Measurements from ENCODE around the gene POLR2J3. TPM values are rescaled to one million over a fixed set of nuclear protein-coding genes. Genes with fewer than 3 reads are reported as not detected.
"Not testable (repeated sequence)": the region's sequence is repeated elsewhere in the genome, so short reads cannot be mapped to it uniquely, and the experiment has no call there.

POLR2J3 gene
- polyA plus RNA-seq, 1 donor = 40.4 TPM

DNA sequence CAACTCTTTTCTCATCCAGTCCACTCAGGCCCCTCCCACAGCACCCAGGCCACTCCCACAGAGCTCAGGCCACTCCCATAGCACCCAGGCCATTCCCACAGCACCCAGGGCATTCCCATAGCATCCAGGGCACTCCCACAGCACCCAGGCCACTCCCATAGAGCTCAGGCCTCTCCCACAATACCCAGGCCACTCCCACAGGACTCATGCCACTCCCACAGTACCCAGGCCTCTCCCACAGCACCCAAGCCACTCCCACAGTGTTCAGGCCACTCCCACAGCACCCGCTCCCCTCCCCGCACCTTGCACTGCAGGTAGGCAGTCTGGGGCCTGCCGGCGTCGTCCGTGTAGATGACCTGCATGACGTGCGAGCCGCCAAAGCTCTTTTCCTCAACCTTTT is 17.5 kb upstream of the POLR2J3 start:
- H3K36me3 ChIP-seq (ENCODE audit: control insufficient read depth, insufficient read depth, low read length); H3K9me3 ChIP-seq (ENCODE audit: control insufficient read depth, low read depth, low read length); H3K4me1 ChIP-seq (ENCODE audit: control insufficient read depth, insufficient read depth, low read length); H3K27me3 ChIP-seq (ENCODE audit: control insufficient read depth, insufficient read depth, low read length); DNase-seq; H3K4me3 ChIP-seq (ENCODE audit: low read length); H3K27ac ChIP-seq (ENCODE audit: low read length): not testable (repeated sequence)
- WGBS (ENCODE audit: insufficient coverage, low lambda C conversion rate) = no CpG with 5 or more reads among the region's 9 CpGs

DNA sequence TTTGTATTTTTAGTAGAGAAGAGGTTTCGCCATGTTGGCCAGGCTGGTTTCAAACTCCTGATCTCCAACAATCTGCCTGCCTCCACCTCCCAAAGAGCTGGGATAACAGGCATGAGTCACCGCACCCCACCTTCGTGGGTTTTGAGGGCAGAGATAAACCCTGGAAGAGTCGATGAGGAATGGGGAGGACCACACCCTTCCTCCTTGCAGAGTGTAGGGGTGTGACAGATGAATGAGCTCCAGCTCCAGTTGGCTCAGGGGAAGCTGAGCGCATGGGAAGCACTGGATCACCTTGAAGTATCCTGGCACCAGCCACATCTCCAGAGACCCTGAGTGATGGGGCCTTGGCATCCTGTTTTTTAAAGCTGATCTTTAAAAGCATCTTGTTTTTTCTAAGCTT is 11.1 kb upstream of the POLR2J3 start:
- not testable (repeated sequence) for H3K27me3 ChIP-seq (ENCODE audit: control insufficient read depth, insufficient read depth, low read length); DNase-seq; H3K4me1 ChIP-seq (ENCODE audit: control insufficient read depth, insufficient read depth, low read length); H3K4me3 ChIP-seq (ENCODE audit: low read length); H3K9me3 ChIP-seq (ENCODE audit: control insufficient read depth, low read depth, low read length); H3K27ac ChIP-seq (ENCODE audit: low read length); H3K36me3 ChIP-seq (ENCODE audit: control insufficient read depth, insufficient read depth, low read length)
- WGBS (ENCODE audit: insufficient coverage, low lambda C conversion rate) = no CpG with 5 or more reads among the region's 5 CpGs

DNA sequence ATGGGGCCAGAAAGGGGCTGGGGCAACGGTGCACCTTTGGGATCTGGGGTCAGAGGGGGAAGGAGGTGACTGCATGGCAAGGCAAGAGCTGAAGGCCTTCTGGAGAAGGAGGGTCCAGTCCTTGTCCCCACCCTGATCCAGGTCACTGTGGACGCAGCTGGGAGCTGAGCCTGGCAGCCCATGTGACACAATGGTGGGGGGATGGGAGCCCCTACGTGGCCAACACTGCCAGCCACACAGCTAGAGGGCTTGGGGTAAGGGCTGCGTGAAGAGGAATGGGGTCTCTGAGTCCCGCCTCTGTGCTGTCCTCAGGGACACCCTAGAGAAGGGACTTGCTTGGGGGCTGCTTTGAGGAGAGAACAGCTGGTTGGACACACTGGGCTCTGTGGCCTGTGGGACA is 9.3 kb upstream of the POLR2J3 start:
- not testable (repeated sequence) for H3K27me3 ChIP-seq (ENCODE audit: control insufficient read depth, insufficient read depth, low read length); H3K36me3 ChIP-seq (ENCODE audit: control insufficient read depth, insufficient read depth, low read length); H3K9me3 ChIP-seq (ENCODE audit: control insufficient read depth, low read depth, low read length); H3K4me3 ChIP-seq (ENCODE audit: low read length); H3K27ac ChIP-seq (ENCODE audit: low read length); DNase-seq; H3K4me1 ChIP-seq (ENCODE audit: control insufficient read depth, insufficient read depth, low read length)
- WGBS (ENCODE audit: insufficient coverage, low lambda C conversion rate) = no CpG with 5 or more reads among the region's 5 CpGs

DNA sequence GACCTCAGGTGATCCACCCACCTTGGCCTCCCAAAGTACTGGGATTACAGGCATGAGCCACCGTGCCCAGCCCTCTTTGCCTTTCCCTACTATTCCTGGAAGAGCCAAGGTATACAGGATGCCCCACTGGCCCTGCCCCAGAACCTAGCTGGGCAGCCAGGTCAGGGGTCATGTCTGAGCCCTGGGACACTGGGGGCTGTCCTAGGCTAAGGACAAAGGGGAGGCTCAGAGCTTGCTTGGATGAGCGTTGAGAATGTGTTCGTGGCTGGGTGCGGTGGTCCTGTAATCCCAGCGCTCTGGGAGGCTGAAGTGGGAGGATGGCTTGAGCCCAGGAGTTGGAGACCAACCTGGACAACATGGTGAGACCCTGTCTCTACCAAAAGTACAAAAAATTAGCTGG is 6.1 kb upstream of the POLR2J3 start:
- WGBS (ENCODE audit: insufficient coverage, low lambda C conversion rate) = no CpG with 5 or more reads among the region's 5 CpGs
- not testable (repeated sequence) for H3K27ac ChIP-seq (ENCODE audit: low read length); DNase-seq

DNA sequence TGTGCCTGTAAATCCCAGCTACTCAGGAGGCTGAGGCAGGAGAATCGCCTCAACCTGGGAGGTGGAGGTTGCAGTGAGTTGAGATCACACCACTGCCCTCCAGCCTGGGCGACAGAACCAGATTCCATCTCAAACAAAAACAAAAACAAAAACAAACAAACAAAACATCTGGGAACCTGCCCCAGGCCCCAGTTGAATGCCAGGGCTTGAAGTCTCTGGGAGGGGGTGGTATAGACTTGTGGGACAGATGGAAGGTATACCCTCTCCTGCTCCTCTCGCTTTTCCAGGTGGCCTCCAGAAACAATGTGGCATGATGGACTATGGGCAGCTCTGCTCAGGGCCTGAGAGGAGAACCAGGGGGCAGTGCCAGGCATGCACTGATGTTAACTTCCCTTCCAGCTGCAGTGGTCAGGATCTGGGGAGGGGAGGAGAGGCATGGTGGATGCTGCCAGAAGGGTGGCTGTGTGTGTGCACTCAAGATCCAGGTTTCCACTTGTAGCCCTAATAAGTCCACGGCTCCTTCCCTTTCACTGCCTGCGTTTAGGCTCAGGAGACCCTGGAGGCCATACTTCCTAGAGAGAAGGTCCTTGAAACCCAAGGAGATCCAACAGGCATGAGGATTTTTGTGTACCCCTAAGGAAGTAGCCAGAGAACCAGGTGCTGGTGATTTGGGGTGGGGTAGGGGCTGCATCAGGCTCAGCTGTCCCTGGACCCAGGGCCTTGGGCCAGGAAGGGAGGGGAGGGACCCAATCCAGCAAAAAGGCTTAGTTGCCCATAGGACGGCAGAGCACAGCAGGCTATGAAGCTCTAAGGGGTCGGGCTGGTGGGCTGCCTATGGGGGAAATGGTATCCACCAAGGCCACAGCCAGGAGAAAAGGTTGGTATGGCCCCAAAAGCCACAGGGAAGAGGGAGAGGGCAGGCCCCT is 5.2 kb upstream of the POLR2J3 start:
- not testable (repeated sequence) for H3K27me3 ChIP-seq (ENCODE audit: control insufficient read depth, insufficient read depth, low read length); H3K36me3 ChIP-seq (ENCODE audit: control insufficient read depth, insufficient read depth, low read length); H3K27ac ChIP-seq (ENCODE audit: low read length); H3K4me1 ChIP-seq (ENCODE audit: control insufficient read depth, insufficient read depth, low read length); DNase-seq; H3K9me3 ChIP-seq (ENCODE audit: control insufficient read depth, low read depth, low read length); H3K4me3 ChIP-seq (ENCODE audit: low read length)
- no CpG with 5 or more reads among the region's 7 CpGs for WGBS (ENCODE audit: insufficient coverage, low lambda C conversion rate)

More for the DNA sequence above, 6.1 kb upstream of the POLR2J3 start:
- not testable (repeated sequence) for H3K4me3 ChIP-seq (ENCODE audit: low read length); H3K9me3 ChIP-seq (ENCODE audit: control insufficient read depth, low read depth, low read length); H3K36me3 ChIP-seq (ENCODE audit: control insufficient read depth, insufficient read depth, low read length); H3K4me1 ChIP-seq (ENCODE audit: control insufficient read depth, insufficient read depth, low read length); H3K27me3 ChIP-seq (ENCODE audit: control insufficient read depth, insufficient read depth, low read length)

DNA sequence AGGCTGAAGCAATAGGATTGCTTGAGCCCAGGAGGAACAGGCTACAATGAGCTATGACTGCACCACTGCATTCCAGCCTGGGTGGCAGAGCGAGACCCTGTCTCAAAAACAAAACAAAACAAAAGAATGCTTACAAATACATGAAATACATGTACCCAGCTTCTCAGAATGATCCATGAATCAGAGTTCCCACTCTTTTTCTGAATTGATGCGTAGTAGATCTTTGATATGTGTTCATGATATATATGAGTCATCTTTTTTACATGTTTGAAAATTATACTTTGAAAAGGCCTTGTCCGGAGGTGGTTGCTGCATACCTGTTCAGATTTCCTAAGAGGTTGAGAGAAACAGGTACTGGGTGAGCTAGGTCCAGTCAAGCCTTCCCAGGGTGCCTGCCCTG is 4.0 kb upstream of the POLR2J3 start:
- not testable (repeated sequence) for H3K4me3 ChIP-seq (ENCODE audit: low read length); H3K9me3 ChIP-seq (ENCODE audit: control insufficient read depth, low read depth, low read length); H3K27ac ChIP-seq (ENCODE audit: low read length); H3K36me3 ChIP-seq (ENCODE audit: control insufficient read depth, insufficient read depth, low read length); H3K4me1 ChIP-seq (ENCODE audit: control insufficient read depth, insufficient read depth, low read length); H3K27me3 ChIP-seq (ENCODE audit: control insufficient read depth, insufficient read depth, low read length); DNase-seq
- WGBS (ENCODE audit: insufficient coverage, low lambda C conversion rate) = no CpG with 5 or more reads among the region's 3 CpGs

DNA sequence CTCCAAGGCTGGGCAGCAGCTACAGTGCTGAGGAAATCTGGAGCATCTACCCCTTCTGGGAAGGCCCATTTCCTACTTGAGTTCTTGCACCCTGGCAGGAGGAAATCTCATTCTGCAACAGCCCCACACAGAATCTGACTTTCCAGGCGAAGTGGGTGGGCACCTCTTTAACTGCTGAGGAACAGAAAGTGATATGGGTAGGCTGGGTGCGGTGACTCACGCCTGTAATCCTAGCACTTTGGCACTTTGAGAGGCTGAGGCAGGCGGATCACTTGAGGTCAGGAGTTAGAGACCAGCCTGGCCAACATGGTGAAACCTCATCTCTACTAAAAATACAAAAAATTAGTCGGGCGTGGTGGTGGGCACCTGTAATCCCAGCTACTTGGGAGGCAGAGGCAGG is 2.2 kb upstream of the POLR2J3 start:
- not testable (repeated sequence) for DNase-seq; H3K27me3 ChIP-seq (ENCODE audit: control insufficient read depth, insufficient read depth, low read length); H3K27ac ChIP-seq (ENCODE audit: low read length); H3K4me1 ChIP-seq (ENCODE audit: control insufficient read depth, insufficient read depth, low read length); H3K4me3 ChIP-seq (ENCODE audit: low read length); H3K36me3 ChIP-seq (ENCODE audit: control insufficient read depth, insufficient read depth, low read length); H3K9me3 ChIP-seq (ENCODE audit: control insufficient read depth, low read depth, low read length)
- no CpG with 5 or more reads among the region's 6 CpGs for WGBS (ENCODE audit: insufficient coverage, low lambda C conversion rate)

DNA sequence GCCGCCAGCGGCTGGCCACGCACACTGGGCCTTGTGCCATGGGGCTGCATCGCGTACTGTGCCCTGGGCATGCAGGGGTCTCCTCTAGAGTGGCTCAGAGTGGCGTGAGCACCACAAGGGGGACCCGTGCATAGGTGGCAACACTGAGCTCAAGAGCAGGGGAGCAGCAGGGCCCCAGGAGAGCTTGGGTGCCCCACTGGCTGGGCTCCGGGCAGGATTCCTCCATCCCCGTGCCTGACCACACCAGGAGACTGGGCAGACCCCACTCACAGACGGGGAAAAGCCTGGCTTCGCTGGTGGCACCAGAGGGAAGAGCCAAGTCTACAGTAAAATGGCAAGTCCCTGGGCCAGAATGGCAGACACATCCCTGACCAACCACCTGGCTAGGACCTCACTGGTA is 3.8 kb downstream of the POLR2J3 start:
- H3K9me3 ChIP-seq (ENCODE audit: control insufficient read depth, low read depth, low read length); H3K36me3 ChIP-seq (ENCODE audit: control insufficient read depth, insufficient read depth, low read length); H3K4me1 ChIP-seq (ENCODE audit: control insufficient read depth, insufficient read depth, low read length); H3K27me3 ChIP-seq (ENCODE audit: control insufficient read depth, insufficient read depth, low read length); DNase-seq; H3K27ac ChIP-seq (ENCODE audit: low read length); H3K4me3 ChIP-seq (ENCODE audit: low read length): not testable (repeated sequence)
- no CpG with 5 or more reads among the region's 11 CpGs for WGBS (ENCODE audit: insufficient coverage, low lambda C conversion rate)

DNA sequence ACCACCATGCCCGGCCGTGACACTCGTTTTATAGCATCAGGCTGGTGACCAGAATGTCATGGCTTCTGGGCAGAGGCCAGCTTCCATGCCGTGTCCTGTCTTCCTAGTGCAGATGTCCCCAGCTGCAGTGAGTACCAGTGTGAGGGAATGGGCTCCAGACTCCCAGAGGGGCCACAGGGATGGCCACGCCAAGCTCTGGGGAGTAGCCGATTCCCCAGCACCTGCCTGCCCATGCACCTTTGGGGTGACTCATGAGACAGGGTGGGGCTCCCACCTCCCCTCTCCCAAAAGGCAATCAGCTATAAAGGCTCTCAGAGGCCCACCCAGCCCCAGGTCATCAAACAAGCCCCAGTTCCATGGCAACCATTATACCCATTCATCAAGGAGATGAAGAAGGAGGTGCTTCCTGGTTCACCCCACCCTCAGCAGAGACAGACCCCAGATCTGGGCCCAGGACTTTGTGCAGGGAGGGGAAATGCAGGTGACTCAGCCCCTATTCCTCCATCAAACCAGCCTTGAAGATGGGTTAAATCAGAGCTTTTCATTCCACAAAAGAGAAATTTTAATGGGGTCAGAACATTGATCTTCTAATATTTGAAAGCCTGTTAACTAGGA is 21.5 kb downstream of the POLR2J3 start, which contains the start of gene SPDYE2:
TSS of gene SPDYE2 (plus strand) at position 419 of the 615 bp plus-strand sequence. CDS start 2,030 bp downstream, outside the sequence.
- H3K4me3 ChIP-seq (ENCODE audit: low read length); DNase-seq; H3K27ac ChIP-seq (ENCODE audit: low read length); H3K9me3 ChIP-seq (ENCODE audit: control insufficient read depth, low read depth, low read length); H3K4me1 ChIP-seq (ENCODE audit: control insufficient read depth, insufficient read depth, low read length); H3K27me3 ChIP-seq (ENCODE audit: control insufficient read depth, insufficient read depth, low read length); H3K36me3 ChIP-seq (ENCODE audit: control insufficient read depth, insufficient read depth, low read length): not testable (repeated sequence)
- no CpG with 5 or more reads among the region's 6 CpGs for WGBS (ENCODE audit: insufficient coverage, low lambda C conversion rate)

DNA sequence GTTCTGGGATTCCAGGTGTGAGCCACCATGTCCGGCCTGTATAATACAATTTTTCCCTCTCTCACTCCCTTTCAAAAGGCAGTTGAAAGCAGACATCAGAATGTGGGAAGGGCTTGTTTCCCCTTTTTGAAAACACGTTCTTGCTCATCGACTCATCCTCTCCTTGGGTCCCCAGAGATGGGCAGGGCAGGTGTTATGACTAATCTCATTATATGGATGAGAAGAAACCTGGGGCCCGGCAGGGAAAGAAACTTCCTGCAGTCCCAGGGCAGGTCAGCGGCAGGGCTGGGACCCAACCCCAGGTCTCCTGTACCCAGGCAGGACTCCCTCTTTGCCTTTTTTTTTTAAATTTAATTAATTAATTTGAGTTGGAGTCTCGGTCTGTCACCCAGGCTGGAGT is 26.0 kb downstream of the POLR2J3 start:
- not testable (repeated sequence) for H3K27me3 ChIP-seq (ENCODE audit: control insufficient read depth, insufficient read depth, low read length); H3K4me3 ChIP-seq (ENCODE audit: low read length); H3K36me3 ChIP-seq (ENCODE audit: control insufficient read depth, insufficient read depth, low read length); H3K27ac ChIP-seq (ENCODE audit: low read length); H3K4me1 ChIP-seq (ENCODE audit: control insufficient read depth, insufficient read depth, low read length); H3K9me3 ChIP-seq (ENCODE audit: control insufficient read depth, low read depth, low read length); DNase-seq
- no CpG with 5 or more reads among the region's 6 CpGs for WGBS (ENCODE audit: insufficient coverage, low lambda C conversion rate)

DNA sequence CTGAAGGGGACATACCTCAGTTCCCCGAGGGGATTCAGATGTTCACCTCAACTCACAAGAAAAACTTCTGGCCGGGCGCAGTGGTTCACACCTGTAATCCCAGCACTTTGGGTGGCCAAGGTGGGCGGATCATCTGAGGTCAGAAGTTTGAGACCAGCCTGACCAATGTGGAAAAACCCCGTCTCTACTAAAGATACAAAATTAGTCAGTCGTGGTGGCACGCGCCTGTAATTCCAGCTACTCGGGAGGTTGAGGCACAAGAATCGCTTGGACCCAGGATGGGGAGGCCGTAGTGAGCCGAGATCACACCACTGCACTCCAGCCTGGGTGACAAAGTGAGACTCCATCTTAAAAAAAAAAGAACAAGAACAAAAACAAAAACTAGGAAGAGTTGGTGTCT is 27.1 kb downstream of the POLR2J3 start:
- H3K4me3 ChIP-seq (ENCODE audit: low read length); H3K4me1 ChIP-seq (ENCODE audit: control insufficient read depth, insufficient read depth, low read length); H3K27ac ChIP-seq (ENCODE audit: low read length); DNase-seq; H3K36me3 ChIP-seq (ENCODE audit: control insufficient read depth, insufficient read depth, low read length); H3K9me3 ChIP-seq (ENCODE audit: control insufficient read depth, low read depth, low read length); H3K27me3 ChIP-seq (ENCODE audit: control insufficient read depth, insufficient read depth, low read length): not testable (repeated sequence)
- no CpG with 5 or more reads among the region's 12 CpGs for WGBS (ENCODE audit: insufficient coverage, low lambda C conversion rate)
